Heart right ventricle (tissue), 16 donors: ENCODE data around the gene MNT. TPM values are rescaled to one million over a fixed set of nuclear protein-coding genes. Genes with fewer than 3 reads are reported as not detected.

Experiments
- ATAC-seq, 8 donors: fragments of 200-7000 bp; cut with Tn5 transposase; one replicate each; pipeline ENCODE4 v1.9.1; 2020; ENCODE audit warnings: mild to moderate bottlenecking in 8 of 8, moderate library complexity in 8 of 8, moderate number of reproducible peaks in 1 of 8
- DNase-seq, 2 donors: peaks; one replicate each; pipeline ENCODE4 v3.0.0-alpha.2; 2020
- H3K27ac ChIP-seq, 10 donors: fragments of 200-600 bp; sonication (generic) in 2 of 10; one replicate each; pipeline versions ENCODE4 v1.5.0 to v1.8.0; 2020 to 2022; ENCODE audit warnings: mild to moderate bottlenecking in 3 of 10
- H3K27me3 ChIP-seq, 7 donors: fragments of 200-600 bp; one replicate each; pipeline ENCODE4 v1.8.0; 2021 to 2022; ENCODE audit warnings: mild to moderate bottlenecking in 2 of 7
- H3K36me3 ChIP-seq, 9 donors: fragments of 200-600 bp; sonication (generic) in 1 of 9; one replicate each; pipeline versions ENCODE4 v1.5.0 to v1.8.0; 2020 to 2022; ENCODE audit warnings: mild to moderate bottlenecking in 2 of 9
- H3K4me1 ChIP-seq, 9 donors: fragments of 200-600 bp; sonication (generic) in 1 of 9; one replicate each; pipeline versions ENCODE4 v1.5.0 to v1.8.0; 2020 to 2022; ENCODE audit warnings: mild to moderate bottlenecking in 4 of 9
- H3K4me3 ChIP-seq, 10 donors: fragments of 200-600 bp; sonication (generic) in 2 of 10; one replicate each; pipeline versions ENCODE4 v1.5.0 to v1.8.0; 2020 to 2022; ENCODE audit warnings: mild to moderate bottlenecking in 7 of 10, moderate library complexity in 2 of 10
- H3K9me3 ChIP-seq, 11 donors: fragments of 200-600 bp in 10 of 11; sonication (generic) in 2 of 11; one replicate each; pipeline versions ENCODE4 v1.5.0 to v1.8.0; 2013 to 2022; ENCODE audit warnings: mild to moderate bottlenecking in 2 of 11, control low read depth in 1 of 11, moderate library complexity in 1 of 11
- WGBS, 2 donors: extraction: QIAGEN DNeasy Blood & Tissue Kit; methylation state at CpG; one replicate each; pipeline ENCODE4 v1.1.7; 2013; ENCODE audit warnings: inconsistent platforms in 1 of 2; 5-methylcytosine and 5-hydroxymethylcytosine counted together
- intact Hi-C, 10 donors: fragments of 100-400 bp; cut with DNase I; formaldehyde crosslinking; loops; one replicate each; pipeline versions ENCODE4 v1.11.1 to v1.14.2; 2022
- polyA plus RNA-seq, 2 donors: library from polyadenylated mRNA; stranded (reverse); fragments of 200-250 nt; gene quantifications; one replicate each; pipeline ENCODE4 v1.2.3, GENCODE V29; 2013
- total RNA-seq, 10 donors: library from RNA; stranded (reverse); fragmentation: NEBNext Ultra II Directional in 3 of 10; extraction: Animal tissue kit (Norgen Biotek cat#: 25700) in 3 of 10; gene quantifications; one replicate each; pipeline versions ENCODE4 v1.2.1 to v1.2.4, GENCODE V29; 2021 to 2023
- TF ChIP-seq, protein P1 (sequence below), 9 donors: fragments of 200-600 bp; sonication (generic) in 2 of 9; IDR thresholded peaks; one replicate each; pipeline versions ENCODE4 v1.5.0 to v1.8.0; 2021 to 2022; ENCODE audit warnings: antibody characterized with exemption in 9 of 9, mild to moderate bottlenecking in 5 of 9, moderate library complexity in 1 of 9
- donor health status: Arrhythmogenic right ventricular cardiomyopathy.
- donor health status: ischemic (EF 13 %, LVEDD 7.1; RV severe dilation, severe dysfunction).
- donor health status: healthy with polysubstance abuse.
- donor health status: DM: no; HTN: yes; CAD: no.
- donor health status: DM: no; HTN: no; CAD: no.
- donor health status: ischemic (EF 25% LVEDD 6.9; RV normal size, moderate dysfunction).
- donor health status: ischemic (EF 25% LVEDD 5.7; RV mildly dilated, moderate dysfunction).
- donor health status: healthy.
- donor health status: DM: yes; HTN: yes; CAD: no.
- donor health status: Ischemic cardiomyopathy.
- donor health status: ischemic (EF 35%, LVEDD 5.7; RV mildly dilated, moderate dysfunction).
- donor health status: nonischemic (EF 11% LVEDD 7.7; RV severe dilation, severe dysfunction).
- donor health status: DM: yes; HTN: yes; CAD: no.
- donor health status: PGD.
- donor health status: ischemic (EF 29% LVEDD 5.4; RV normal size, mild dysfunction).
- donor health status: nonischemic (EF 23%, LVEDD 6.1; RV moderate dilation, normal function).

Gene MNT
- total and polyA plus RNA-seq, 12 donors, result 5.0 to 14.1 (median 11.0) TPM

DNA sequence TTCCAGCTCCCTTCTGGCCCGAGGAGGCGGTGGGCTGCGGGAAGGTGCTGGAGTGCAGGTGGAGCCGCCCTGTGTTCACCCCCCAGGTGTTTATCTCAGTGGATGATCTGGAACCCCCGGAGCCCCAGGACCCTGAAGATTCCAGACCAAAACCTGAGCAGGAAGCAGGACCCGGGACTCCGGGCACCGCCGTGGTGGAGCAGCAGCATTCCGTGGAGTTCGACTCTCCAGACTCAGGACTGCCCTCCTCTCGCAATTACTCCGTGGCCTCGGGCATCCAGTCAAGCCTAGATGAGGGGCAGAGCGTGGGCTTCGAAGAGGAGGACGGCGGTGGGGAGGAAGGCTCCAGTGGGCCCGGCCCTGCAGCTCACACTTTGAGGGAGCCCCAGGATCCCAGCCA lies 25.5 kb downstream of the MNT start:
- ATAC-seq (no peak), DNase-seq (no peak)
- Histone ChIP-seq H3K36me3 (peaks cover 0 to 95% (median 11%) of the 10 kb centered on the region in 9 donors), H3K4me1 (no peaks in the 10 kb centered on the region), H3K27me3 (no peaks in the 10 kb centered on the region), H3K9me3 (no peaks in the 10 kb centered on the region), H3K4me3 (no peak overlapping the region), H3K27ac (no peak overlapping the region)
- TF ChIP-seq, protein P1, sequence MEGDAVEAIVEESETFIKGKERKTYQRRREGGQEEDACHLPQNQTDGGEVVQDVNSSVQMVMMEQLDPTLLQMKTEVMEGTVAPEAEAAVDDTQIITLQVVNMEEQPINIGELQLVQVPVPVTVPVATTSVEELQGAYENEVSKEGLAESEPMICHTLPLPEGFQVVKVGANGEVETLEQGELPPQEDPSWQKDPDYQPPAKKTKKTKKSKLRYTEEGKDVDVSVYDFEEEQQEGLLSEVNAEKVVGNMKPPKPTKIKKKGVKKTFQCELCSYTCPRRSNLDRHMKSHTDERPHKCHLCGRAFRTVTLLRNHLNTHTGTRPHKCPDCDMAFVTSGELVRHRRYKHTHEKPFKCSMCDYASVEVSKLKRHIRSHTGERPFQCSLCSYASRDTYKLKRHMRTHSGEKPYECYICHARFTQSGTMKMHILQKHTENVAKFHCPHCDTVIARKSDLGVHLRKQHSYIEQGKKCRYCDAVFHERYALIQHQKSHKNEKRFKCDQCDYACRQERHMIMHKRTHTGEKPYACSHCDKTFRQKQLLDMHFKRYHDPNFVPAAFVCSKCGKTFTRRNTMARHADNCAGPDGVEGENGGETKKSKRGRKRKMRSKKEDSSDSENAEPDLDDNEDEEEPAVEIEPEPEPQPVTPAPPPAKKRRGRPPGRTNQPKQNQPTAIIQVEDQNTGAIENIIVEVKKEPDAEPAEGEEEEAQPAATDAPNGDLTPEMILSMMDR (IDR thresholded peaks at IDR 0.05), result no peak
- 91 to 92% methylated on average over 19 of the region's 19 CpGs for WGBS, 2 donors
- intact Hi-C loops, result no loop called here

DNA sequence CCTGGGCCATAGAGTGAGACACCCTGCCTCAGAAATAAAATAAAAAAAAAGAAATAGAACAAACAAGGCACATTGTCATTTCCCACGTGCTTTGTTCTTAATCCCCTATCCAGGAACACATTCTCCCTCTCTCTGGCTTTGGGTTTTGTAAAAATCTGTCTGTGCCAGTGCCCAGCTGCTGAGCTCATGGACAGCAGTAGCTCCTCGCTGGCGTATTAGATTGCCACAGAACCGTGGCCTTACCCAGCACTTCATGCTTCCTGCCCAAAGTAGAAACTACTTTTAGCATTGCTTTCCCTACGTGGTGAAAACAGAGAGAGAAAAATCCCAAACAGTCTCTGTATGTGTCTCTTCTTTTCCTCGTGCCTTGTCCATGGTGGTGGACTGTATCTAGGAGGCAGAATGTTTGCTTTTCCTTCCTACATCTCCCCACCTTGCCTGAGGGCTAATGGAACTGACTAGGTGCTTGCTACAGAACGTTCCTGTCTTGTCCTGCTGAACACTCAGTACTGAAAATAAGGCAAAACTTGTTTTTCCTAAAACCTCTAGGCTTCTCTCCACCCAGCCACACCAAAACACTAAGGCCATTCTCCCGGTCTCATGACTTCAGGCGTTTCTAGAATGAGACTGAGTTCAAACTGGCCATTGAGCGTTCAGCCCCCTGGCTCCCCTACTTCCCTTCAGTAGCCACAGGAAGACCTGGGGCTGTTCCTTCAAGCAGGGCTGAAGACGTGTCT lies 26.1 kb downstream of the MNT start:
- WGBS, 2 donors, result 88% methylated on average over 11 of the region's 11 CpGs
- DNase-seq (no peak), ATAC-seq (no peak)
- Histone ChIP-seq H3K27ac (no peak overlapping the region), H3K27me3 (no peaks in the 10 kb centered on the region), H3K4me3 (no peak overlapping the region), H3K4me1 (peaks cover 0 to 5% (median 0%) of the 10 kb centered on the region in 9 donors), H3K9me3 (no peaks in the 10 kb centered on the region), H3K36me3 (peaks cover 0 to 91% (median 10%) of the 10 kb centered on the region in 9 donors)
- intact Hi-C loops, result no loop called here
- TF ChIP-seq, protein P1 (IDR thresholded peaks at IDR 0.05), result no peak

DNA sequence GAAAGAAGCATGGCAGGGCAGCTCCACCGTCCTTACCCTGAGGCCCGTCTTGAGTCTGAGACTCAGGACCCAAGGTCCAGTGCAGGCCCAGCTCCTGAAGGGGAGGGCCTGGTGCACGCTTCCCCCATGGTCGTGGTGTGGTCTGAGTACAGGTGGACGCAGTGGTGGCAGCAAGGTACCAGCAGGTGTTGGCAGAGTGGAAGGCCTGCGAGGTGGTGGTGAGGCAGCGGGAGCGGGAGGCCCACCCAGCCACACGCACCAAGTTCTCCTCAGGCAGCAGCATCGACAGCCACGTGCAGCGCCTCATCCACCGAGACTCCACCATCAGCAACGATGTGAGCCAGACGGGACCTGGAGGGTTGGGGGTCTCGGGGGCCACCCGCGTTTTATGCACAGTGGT lies 27.7 kb downstream of the MNT start:
- Histone ChIP-seq H3K27ac (no peak overlapping the region), H3K27me3 (no peaks in the 10 kb centered on the region), H3K36me3 (peaks cover 0 to 76% (median 8%) of the 10 kb centered on the region in 9 donors), H3K4me1 (peaks cover 10 to 20% (median 13%) of the 10 kb centered on the region in 9 donors), H3K9me3 (no peaks in the 10 kb centered on the region), H3K4me3 (no peak overlapping the region)
- TF ChIP-seq, protein P1 (IDR thresholded peaks at IDR 0.05), result no peak
- intact Hi-C loops, result no loop called here
- no peak for ATAC-seq
- no peak for DNase-seq
- 96% methylated on average over 18 of the region's 18 CpGs for WGBS, 2 donors

DNA sequence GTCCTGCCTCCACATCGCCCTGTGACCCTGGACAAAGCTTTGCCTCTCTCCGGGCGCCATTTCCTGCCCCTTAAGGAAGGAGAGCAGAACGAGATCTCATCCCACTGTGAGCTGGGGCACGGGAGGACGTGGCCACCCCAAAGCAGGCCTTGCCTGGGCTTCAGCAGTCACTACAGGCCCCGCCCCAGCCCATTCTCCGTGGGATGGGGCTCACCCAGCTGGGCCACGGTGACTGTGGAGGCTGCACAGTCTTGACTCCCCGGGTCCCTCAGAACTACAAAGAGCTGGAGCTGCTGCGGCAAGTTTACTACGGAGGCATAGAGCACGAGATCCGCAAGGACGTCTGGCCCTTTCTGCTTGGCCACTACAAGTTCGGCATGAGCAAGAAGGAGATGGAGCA lies 28.2 kb downstream of the MNT start:
- TF ChIP-seq, protein P1 (IDR thresholded peaks at IDR 0.05), result no peak
- WGBS, 2 donors, result 86 to 92% methylated on average over 16 of the region's 16 CpGs
- Histone ChIP-seq H3K4me1 (peaks cover 12 to 25% (median 18%) of the 10 kb centered on the region in 9 donors), H3K27me3 (no peaks in the 10 kb centered on the region), H3K27ac (no peak overlapping the region), H3K9me3 (no peaks in the 10 kb centered on the region), H3K36me3 (peaks cover 0 to 71% (median 3%) of the 10 kb centered on the region in 9 donors), H3K4me3 (no peak overlapping the region)
- intact Hi-C loops, result no loop called here
- DNase-seq, result no peak
- no peak for ATAC-seq
